ENCODE measurements around the gene LACC1. TPM values are rescaled to one million over a fixed set of nuclear protein-coding genes. Genes with fewer than 3 reads are reported as not detected.

Gene LACC1
- polyA plus RNA-seq, 4 donors = 3.3 to 4.3 (median 3.9) TPM

DNA sequence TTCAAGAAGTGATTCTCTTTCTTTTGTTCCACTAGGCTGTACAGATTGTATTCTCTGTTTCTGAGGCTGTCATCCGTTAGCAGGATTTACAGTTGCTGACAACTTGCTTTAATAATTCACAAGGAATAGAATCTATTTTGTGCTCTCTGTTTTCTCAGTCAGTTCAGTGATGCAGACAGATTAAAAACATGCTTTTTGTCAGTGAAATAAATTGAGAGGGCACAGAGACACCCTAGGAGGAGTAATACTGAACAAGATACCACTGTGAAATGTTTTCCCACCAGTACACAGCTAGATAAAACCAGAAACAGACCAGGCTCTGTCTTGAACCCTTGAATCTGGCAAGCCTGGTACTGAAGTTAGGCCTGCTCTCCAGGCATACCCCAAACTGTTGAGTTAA lies 58.7 kb downstream of the LACC1 start:
- no peak for DNase-seq (ENCODE audit: low read depth in 4 of 4, low spot score in 2 of 4)

DNA sequence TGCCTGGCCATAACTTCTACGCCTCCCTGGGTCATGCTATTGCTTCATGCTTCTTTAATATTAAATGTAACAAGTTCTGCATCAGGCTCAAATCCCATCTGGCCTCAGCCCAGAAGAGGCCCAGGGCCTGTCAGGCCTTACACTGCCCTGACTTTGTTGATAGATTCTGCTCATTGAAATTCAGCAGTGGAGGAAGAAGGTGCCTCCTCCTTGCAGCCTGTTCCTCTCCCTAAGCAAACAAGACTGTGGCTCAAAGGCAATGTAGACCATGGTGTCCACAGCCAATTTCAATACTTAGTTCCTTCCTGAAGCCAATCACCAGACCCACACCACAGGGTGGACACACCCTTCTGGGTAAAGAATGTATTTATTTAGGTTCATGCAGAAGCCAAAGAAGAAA lies 59.4 kb downstream of the LACC1 start:
- DNase-seq (ENCODE audit: low read depth in 4 of 4, low spot score in 2 of 4) = no peak

DNA sequence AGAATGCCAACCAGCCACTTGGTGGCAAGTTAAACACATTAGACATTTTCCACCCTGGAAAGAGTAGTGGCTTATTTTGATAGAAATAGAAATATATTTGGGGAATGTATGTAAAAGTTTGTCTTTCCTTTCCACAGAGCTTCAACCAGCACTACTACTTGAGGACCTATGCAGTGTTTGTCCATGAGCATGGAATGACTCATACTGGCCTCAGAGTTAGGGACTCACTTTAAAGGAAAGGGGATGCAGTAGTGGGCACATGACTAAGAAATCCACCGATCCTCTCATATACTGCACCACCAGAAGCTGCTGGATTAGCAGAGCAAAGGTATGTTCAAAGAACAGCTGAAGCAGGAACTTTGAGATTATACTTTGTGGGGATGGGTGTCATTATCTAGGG lies 62.6 kb downstream of the LACC1 start:
- no peak for DNase-seq (ENCODE audit: low read depth in 4 of 4, low spot score in 2 of 4)

Other genes starting within 250 kb of the LACC1 start
- 10 to 100 TPM in 2 of 4 donors, 1 to 10 TPM in 2; 9.6 to 12.0 (median 10.6) TPM for gene ENOX1, start 92.9 kb upstream of the LACC1 start, polyA plus RNA-seq (ENCODE audit: insufficient read length in 4 of 4)
- 10 to 100 TPM in 2 of 4 donors, 1 to 10 TPM in 2; 9.4 to 11.1 (median 10.1) TPM for gene CCDC122, start 164 bp upstream of the LACC1 start, polyA plus RNA-seq (ENCODE audit: insufficient read length in 4 of 4)

All from left renal cortex interstitium (tissue), 4 donors.